GM12875 (cell line): ENCODE measurements around the gene FREY1.

ENCODE experiments used
- H3K4me3 ChIP-seq: one replicate; pipeline ENCODE4 v1.5.1; 2011; ENCODE audit warnings: low read depth, low read length, control low read depth
- TF ChIP-seq, protein P1 (sequence below): IDR thresholded peaks from 2 replicates; pipeline ENCODE4 v1.5.1; 2011; ENCODE audit warnings: low read depth, mild to moderate bottlenecking, control low read depth, inconsistent platforms, low read length, moderate library complexity, borderline replicate concordance; ENCODE audit not compliant: insufficient read depth

FREY1 gene

DNA sequence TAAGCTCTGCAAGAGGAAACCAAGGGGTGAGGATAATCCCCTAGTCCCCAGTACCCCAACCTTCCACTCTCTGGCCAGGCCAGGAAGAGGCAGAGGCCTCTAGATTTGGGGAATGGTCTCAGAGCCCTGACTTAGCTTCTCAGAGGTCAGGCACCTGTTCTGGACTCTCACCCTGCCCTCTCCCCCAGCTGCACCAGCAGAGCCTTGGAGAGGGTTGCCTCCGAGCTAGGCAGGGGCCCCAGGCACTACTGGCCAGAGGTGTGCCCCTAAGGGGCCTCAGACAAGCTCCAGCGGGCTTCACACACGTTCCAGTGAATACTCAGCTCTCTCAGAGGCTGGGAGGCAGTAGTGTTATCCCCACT, 8.0 kb downstream of the FREY1 start:
- TF ChIP-seq, protein P1, sequence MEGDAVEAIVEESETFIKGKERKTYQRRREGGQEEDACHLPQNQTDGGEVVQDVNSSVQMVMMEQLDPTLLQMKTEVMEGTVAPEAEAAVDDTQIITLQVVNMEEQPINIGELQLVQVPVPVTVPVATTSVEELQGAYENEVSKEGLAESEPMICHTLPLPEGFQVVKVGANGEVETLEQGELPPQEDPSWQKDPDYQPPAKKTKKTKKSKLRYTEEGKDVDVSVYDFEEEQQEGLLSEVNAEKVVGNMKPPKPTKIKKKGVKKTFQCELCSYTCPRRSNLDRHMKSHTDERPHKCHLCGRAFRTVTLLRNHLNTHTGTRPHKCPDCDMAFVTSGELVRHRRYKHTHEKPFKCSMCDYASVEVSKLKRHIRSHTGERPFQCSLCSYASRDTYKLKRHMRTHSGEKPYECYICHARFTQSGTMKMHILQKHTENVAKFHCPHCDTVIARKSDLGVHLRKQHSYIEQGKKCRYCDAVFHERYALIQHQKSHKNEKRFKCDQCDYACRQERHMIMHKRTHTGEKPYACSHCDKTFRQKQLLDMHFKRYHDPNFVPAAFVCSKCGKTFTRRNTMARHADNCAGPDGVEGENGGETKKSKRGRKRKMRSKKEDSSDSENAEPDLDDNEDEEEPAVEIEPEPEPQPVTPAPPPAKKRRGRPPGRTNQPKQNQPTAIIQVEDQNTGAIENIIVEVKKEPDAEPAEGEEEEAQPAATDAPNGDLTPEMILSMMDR = no peak
- no peak overlapping the region for H3K4me3 ChIP-seq

DNA sequence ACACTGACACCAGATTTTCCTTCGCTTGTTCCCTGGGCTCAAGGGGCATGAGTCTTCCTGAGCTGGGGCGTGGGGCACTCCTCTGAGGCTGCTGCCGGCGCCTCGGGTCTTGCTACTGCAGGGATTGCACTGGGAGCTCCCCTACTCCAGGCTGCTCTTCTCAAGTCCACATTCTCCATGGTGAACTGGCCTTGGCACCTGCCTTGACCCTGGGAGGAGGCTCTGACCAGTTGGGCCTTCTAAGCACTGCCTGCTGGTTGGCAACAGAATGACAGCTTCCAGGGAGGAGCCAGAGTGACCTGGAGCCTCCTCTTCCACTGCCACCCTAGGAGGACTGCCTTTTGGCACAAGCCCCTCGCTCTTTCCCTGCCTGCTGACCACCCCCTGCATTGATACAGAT, 9.5 kb downstream of the FREY1 start:
- TF ChIP-seq, protein P1 = no peak
- no peak overlapping the region for H3K4me3 ChIP-seq

DNA sequence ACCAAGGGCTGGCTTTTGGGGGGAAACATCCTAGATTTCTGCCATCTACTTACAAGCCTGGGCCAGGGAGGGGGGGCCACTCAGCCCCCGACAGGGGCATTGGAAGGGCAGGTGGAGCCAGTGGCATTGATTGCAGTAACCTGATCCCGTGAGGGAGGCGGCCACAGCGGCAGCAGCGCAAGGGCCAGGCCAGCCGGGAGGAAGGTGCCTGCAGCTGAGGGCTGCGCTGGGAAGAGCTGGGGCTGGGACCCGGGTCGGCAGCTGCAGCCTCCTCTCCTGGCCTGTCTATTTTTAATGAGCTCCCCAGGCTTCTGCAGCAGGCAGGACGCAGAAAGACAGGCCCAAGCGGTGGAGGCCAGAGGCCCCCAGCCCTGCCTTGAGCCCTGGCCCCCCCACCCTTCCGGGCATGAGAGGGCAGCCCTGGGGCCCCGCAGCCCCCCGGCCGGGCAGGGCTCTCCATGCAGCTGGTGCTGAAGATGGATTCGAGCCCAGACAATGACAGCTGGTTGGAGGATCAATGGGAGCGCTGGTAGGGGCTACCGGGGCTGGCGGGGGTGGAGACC, 10.6 kb downstream of the FREY1 start:
- H3K4me3 ChIP-seq = no peak overlapping the region
- TF ChIP-seq, protein P1 = no peak

DNA sequence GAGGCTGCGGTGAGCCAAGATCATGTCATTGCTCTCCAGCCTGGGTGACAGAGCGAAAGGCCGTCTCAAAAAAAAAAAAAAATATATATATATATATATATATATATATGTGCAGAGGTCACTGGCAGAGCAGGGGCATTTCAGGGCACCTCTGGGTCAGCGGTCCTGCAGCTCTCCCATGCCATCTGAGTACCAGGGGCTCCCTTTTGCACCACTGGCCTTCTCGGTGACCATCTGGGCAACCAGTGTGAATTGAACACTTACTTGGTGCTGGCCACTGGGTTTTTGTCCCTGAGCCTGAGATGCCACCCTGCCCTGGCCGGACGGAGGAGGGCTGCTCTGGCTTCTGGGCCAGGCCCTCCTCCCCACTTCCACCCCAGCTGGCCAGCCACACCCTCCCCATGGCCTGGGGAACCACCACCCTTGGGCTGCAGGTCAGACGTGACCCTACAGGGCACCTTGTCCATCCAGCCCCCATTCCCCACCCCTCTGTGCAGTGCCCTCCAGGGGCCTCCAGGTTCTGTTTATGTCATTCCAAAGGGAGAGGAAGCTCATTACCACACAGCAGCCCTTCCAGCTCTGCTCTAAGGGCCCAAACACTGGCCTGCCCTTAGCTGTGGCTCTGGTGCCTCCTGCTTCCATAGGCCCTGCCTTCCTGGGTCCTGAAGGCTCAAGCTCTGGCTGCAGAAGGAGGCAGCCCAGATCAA, 11.4 kb downstream of the FREY1 start:
- H3K4me3 ChIP-seq = no peak overlapping the region
- TF ChIP-seq, protein P1 = no peak

DNA sequence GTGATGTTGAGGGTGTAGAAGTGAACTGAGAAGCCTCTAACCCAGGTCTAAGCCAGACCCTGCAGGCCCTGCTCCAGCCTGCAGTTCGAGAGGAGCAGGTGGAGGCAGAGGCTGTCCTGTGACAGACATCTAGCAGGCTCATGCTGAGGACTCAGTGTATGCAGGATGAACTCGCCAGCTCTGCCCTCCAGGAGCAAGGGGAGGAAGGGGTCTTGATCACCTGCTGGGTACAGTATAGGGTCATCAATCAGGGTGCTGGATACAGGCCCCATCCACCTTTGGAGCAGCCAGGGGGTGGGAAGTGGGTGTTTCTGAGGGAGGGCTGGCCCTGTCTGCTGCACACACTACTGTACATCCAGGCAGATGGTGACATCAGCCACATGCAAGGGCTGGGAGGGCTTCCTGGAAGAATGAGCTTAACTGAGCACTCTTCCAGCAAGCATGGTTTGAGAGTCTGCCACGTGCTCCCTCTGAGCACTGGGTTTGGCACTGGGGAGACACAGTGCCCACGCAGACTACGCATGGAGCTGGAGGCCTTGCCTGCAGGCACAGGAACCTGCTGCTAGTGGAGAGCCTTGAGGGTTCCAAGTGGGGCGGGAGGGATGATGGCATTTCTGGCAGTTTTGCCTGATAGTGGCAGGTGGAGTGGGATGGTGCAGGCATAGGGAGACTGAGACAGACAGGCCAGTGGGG, 12.4 kb downstream of the FREY1 start:
- H3K4me3 ChIP-seq = no peak overlapping the region
- TF ChIP-seq, protein P1 = no peak

DNA sequence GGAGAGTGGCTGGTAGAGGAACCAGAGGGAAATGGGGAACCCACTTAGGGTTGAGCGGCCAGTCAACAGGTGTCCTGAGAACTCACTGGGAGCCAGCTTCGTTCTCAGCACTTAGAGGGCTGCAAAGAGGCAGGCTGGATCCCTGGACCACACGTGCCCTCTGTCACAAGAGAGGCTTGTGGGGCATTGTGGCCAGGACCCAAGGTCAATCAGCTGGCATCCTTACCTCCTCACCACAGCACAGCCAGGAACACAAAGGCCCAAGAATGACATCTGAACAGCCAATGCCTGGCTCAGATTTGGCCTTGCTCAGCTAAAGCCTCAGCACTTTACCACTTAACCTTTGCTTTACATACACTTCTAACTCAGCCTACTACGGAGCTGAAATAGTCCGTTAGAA, 14.2 kb downstream of the FREY1 start:
- TF ChIP-seq, protein P1 = no peak
- no peak overlapping the region for H3K4me3 ChIP-seq

DNA sequence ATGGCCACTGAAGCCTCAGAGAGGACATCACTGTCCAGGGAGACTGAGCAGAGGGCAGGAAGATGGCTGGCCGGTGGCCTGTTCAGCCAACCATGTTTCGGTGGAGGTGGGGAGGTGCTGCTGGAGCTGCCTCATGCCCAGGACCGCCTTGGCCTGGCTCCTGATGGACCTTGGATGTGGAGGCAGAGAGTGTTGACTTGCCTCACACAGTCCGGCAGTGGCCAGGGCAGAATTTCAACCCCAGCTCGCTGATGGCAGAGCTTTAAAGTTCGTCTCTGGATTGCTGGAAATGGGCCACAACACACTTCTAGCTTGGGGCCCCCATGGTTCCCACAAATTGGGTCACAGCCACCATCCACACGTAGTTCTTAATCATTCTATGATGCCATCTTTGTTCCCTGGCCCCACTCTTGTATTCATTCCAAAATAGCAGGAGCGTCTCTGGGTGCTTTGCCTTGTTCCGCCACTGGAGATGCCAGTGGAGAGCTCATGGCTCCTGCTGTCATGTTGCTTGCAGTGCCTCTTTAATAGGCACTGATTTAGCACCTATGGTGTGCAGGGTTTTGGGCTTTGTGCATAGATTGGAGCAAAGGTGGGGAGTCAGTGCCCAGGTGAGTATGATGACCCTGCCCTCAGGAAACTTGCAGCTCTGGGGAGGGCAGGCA, 16.1 kb downstream of the FREY1 start:
- TF ChIP-seq, protein P1 = no peak
- H3K4me3 ChIP-seq = no peak overlapping the region
